Spleen (tissue), 11 donors: ENCODE data around the gene L1CAM. TPM values are rescaled to one million over a fixed set of nuclear protein-coding genes. Genes with fewer than 3 reads are reported as not detected.

Source experiments
- DNase-seq: peaks from one replicate; pipeline ENCODE4 v3.0.0-alpha.2; 2020
- H3K27ac ChIP-seq, 8 donors: fragments of 200-600 bp; sonication (generic) in 7 of 8; 1 replicate in 4 of 8; 2 replicates in 4 of 8; pipeline versions ENCODE4 v1.5.0 to v1.8.0; 2016 to 2021; ENCODE audit warnings: inconsistent platforms in 4 of 8, mild to moderate bottlenecking in 4 of 8, moderate library complexity in 1 of 8
- H3K27me3 ChIP-seq, 7 donors: fragments of 200-600 bp; sonication (generic) in 6 of 7; replicated peaks in 1 of 7; 1 replicate in 4 of 7; 2 replicates in 3 of 7; pipeline versions ENCODE4 v1.5.0 to v1.8.0; 2016 to 2021; ENCODE audit warnings: inconsistent platforms in 3 of 7, mild to moderate bottlenecking in 1 of 7
- H3K36me3 ChIP-seq, 6 donors: fragments of 200-600 bp; sonication (generic) in 5 of 6; 1 replicate in 4 of 6; 2 replicates in 2 of 6; pipeline versions ENCODE4 v1.5.0 to v1.8.0; 2016 to 2021; ENCODE audit warnings: inconsistent platforms in 2 of 6
- H3K4me1 ChIP-seq, 6 donors: fragments of 200-600 bp; sonication (generic) in 5 of 6; 1 replicate in 3 of 6; 2 replicates in 3 of 6; pipeline versions ENCODE4 v1.5.0 to v1.8.0; 2016 to 2021; ENCODE audit warnings: inconsistent platforms in 3 of 6
- H3K4me3 ChIP-seq, 8 donors: fragments of 200-600 bp; sonication (generic) in 7 of 8; 1 replicate in 4 of 8; 2 replicates in 4 of 8; pipeline versions ENCODE4 v1.5.0 to v1.8.0; 2016 to 2021; ENCODE audit warnings: inconsistent platforms in 4 of 8, mild to moderate bottlenecking in 4 of 8, moderate library complexity in 2 of 8
- H3K9me3 ChIP-seq, 8 donors: fragments of 200-600 bp; sonication (generic) in 7 of 8; 1 replicate in 4 of 8; 2 replicates in 4 of 8; pipeline versions ENCODE4 v1.5.0 to v1.8.0; 2016 to 2021; ENCODE audit warnings: inconsistent platforms in 4 of 8
- POLR2A ChIP-seq, 3 donors: fragments of 450-650 bp; IDR thresholded peaks; one replicate each; pipeline ENCODE4 v1.5.1; 2017; ENCODE audit warnings: antibody characterized with exemption in 3 of 3, mild to moderate bottlenecking in 1 of 3
- POLR2AphosphoS5 ChIP-seq, 3 donors: sonication (generic); formaldehyde crosslinking; IDR thresholded peaks; one replicate each; pipeline ENCODE4 v1.5.1; 2017; ENCODE audit warnings: antibody characterized with exemption in 3 of 3
- WGBS, 5 donors: extraction: QIAGEN DNeasy Blood & Tissue Kit in 3 of 5; methylation state at CpG; one replicate each; pipeline versions ENCODE4 v1.1.5 to v1.1.7; 2013 to 2018; 5-methylcytosine and 5-hydroxymethylcytosine counted together
- intact Hi-C: fragments of 100-400 bp; cut with DNase I; formaldehyde crosslinking; loops from one replicate; pipeline ENCODE4 v1.15.0; 2023; ENCODE audit warnings: low total_unique reads
- polyA plus RNA-seq, 3 donors: library from polyadenylated mRNA; stranded (reverse); fragments of 200-250 nt; gene quantifications; one replicate each; pipeline ENCODE4 v1.2.1, GENCODE V29; 2013
- total RNA-seq, 7 donors: library from RNA; depleted of rRNA in 3 of 7; stranded (reverse); fragments of >200 nt in 3 of 7; fragmentation: NEBNext Ultra II Directional in 4 of 7; extraction: Animal tissue kit (Norgen Biotek cat#: 25700) in 4 of 7; gene quantifications; one replicate each; pipeline versions ENCODE4 v1.1.0 to v1.2.1, GENCODE V29; 2016 to 2021
- TF ChIP-seq, protein P1 (sequence below), 11 experiments: fragments of 200-600 bp in 7 of 11; fragments of 450-650 bp in 4 of 11; sonication (generic) in 4 of 11; IDR thresholded peaks in 8 of 11; conservative IDR thresholded peaks in 3 of 11; 1 replicate in 7 of 11; 2 replicates in 4 of 11; pipeline versions ENCODE4 v1.4.0 to v1.8.0; 2016 to 2021; ENCODE audit warnings: antibody characterized with exemption in 11 of 11, inconsistent platforms in 4 of 11, mild to moderate bottlenecking in 1 of 11
- donor health status: healthy with polysubstance abuse.
- donor health status: DM: no; HTN: no; CAD: no; lungs with moderate emphysema.
- donor health status: DM: no; HTN: no; CAD: no.
- donor health status: Bipolar disorder and iron deficiency.
- donor health status: healthy.
- donor health status: DM: no; HTN: no; CAD: no.
- donor health status: DM: yes; HTN: yes; CAD: no.

L1CAM gene
- total and polyA plus RNA-seq, 10 donors: 1.2 to 5.1 (median 2.7) TPM

DNA sequence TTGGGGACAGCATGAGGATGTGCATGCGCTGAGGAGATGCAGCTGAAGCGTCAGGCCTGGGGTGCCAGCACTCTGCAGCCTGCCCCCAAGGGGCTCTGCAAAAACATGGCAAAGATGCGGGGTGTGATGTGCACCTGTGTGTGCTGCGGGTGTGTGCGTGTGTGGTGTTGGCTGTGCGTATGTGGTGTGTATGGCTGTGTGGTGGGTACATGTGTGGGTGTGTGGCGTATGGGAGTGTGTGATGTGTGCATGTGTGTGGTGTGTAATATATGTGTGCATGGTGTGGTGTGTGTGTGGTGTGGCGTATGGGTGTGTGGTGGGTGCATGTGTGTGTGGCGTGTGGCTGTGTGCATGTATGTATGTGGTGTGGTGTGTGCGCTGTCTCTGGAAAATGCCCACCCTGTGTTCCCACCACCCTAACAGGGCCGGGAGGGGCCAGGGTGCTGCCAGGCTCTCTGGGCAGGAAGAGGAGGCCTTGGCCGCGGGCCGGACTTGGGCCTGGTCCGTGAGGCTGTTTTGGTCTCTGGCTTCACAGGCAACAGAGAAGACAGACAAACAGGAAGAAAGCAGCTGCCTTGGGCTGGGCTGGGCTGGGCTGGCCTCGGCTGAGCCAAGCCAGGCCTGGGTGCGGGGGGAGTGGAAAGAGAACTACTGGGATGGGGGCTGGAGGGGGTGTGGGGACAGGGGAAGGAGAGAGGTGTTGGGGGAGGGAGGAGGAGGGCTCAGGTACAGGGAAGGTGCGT is 17.4 kb upstream of the L1CAM start:
- H3K4me1 ChIP-seq: peaks cover 12 to 70% (median 51%) of the 10 kb centered on the region in 6 donors
- TF ChIP-seq POLR2AphosphoS5 (IDR thresholded peaks at IDR 0.05) (peak in 1 of 3 donors; percentile 57), POLR2A (IDR thresholded peaks at IDR 0.05) (no peak)
- TF ChIP-seq, protein P1, sequence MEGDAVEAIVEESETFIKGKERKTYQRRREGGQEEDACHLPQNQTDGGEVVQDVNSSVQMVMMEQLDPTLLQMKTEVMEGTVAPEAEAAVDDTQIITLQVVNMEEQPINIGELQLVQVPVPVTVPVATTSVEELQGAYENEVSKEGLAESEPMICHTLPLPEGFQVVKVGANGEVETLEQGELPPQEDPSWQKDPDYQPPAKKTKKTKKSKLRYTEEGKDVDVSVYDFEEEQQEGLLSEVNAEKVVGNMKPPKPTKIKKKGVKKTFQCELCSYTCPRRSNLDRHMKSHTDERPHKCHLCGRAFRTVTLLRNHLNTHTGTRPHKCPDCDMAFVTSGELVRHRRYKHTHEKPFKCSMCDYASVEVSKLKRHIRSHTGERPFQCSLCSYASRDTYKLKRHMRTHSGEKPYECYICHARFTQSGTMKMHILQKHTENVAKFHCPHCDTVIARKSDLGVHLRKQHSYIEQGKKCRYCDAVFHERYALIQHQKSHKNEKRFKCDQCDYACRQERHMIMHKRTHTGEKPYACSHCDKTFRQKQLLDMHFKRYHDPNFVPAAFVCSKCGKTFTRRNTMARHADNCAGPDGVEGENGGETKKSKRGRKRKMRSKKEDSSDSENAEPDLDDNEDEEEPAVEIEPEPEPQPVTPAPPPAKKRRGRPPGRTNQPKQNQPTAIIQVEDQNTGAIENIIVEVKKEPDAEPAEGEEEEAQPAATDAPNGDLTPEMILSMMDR (IDR thresholded peaks at IDR 0.05 in 8 of 11, conservative IDR thresholded peaks at IDR 0.05 in 3 of 11): no peak
- 33 to 60% (median 41%) methylated on average over 15 to 18 of the region's 18 CpGs for WGBS, 5 donors
- H3K4me3 ChIP-seq: peak overlapping the region in 1 of 8 donors; percentile 25
- peak overlapping the region in 6 of 8 donors; percentile 47 to 78 (median 57) for H3K27ac ChIP-seq
- peaks cover 0 to 17% (median 2%) of the 10 kb centered on the region in 6 donors for H3K36me3 ChIP-seq
- H3K27me3 ChIP-seq: no peaks in the 10 kb centered on the region
- intact Hi-C loops: no loop called here
- peak; percentile 86 for DNase-seq
- H3K9me3 ChIP-seq: peaks cover 0 to 5% (median 0%) of the 10 kb centered on the region in 8 donors

DNA sequence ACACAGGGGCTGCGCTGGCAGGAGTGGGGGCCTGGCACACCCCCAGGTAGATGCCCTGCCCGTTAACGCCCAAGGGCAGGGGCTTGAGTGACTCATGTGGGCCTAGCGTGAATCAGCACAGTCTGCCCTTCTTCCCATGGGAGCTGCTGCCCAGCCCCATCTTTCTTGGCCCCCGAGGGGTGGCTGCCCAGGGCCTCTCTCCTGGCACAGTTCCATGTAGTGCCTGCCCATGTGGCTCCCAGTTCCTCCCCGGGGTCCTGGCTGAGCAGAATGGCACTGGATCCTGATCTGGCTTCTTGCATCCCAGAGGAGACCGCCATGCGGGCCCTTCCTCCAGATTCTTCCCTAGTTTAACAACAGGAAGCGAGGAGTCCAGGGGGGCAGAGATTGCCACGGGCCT is 16.4 kb upstream of the L1CAM start:
- Histone ChIP-seq H3K36me3 (peaks cover 0 to 7% (median 0%) of the 10 kb centered on the region in 6 donors), H3K4me1 (peaks cover 12 to 70% (median 51%) of the 10 kb centered on the region in 6 donors), H3K4me3 (no peak overlapping the region), H3K27ac (peak overlapping the region in 1 of 8 donors; percentile 7), H3K27me3 (no peaks in the 10 kb centered on the region), H3K9me3 (peaks cover 0 to 5% (median 0%) of the 10 kb centered on the region in 8 donors)
- TF ChIP-seq, protein P1 (IDR thresholded peaks at IDR 0.05 in 8 of 11, conservative IDR thresholded peaks at IDR 0.05 in 3 of 11): no peak
- TF ChIP-seq POLR2AphosphoS5 (IDR thresholded peaks at IDR 0.05): peak in 1 of 3 donors; percentile 47
- no peak for TF ChIP-seq POLR2A (IDR thresholded peaks at IDR 0.05)
- WGBS, 5 donors: 42 to 66% (median 55%) methylated on average over 7 to 10 of the region's 10 CpGs
- no peak for DNase-seq
- intact Hi-C loops: no loop called here

DNA sequence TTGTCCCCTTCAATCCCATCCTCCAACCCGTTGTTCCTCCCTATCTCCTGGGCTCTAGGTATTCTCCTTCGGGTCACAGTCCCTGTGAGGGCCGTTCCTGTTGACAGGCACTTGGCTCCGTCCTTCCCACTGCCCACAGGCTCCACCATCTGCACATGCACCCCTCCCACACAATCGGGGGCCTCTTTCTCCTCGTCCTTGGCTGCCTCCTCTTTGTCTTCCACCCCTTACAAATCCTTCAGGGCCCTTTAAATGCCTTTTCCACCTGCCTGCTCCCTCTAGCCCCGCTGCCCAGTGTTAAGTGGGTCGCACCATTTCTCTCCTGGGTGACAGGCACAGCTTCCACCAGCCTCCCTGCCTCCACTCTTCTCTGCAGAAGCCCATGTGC is 15.8 kb upstream of the L1CAM start:
- peaks cover 0 to 5% (median 0%) of the 10 kb centered on the region in 8 donors for H3K9me3 ChIP-seq
- H3K27ac ChIP-seq: peak overlapping the region in 1 of 8 donors; percentile 61
- peaks cover 0 to under 1% (median 0%) of the 10 kb centered on the region in 6 donors for H3K36me3 ChIP-seq
- H3K4me1 ChIP-seq: peaks cover 12 to 69% (median 51%) of the 10 kb centered on the region in 6 donors
- no peak overlapping the region for H3K4me3 ChIP-seq
- no peaks in the 10 kb centered on the region for H3K27me3 ChIP-seq
- TF ChIP-seq, protein P1 (IDR thresholded peaks at IDR 0.05 in 8 of 11, conservative IDR thresholded peaks at IDR 0.05 in 3 of 11): no peak
- TF ChIP-seq POLR2A (IDR thresholded peaks at IDR 0.05) (no peak), POLR2AphosphoS5 (IDR thresholded peaks at IDR 0.05) (no peak)
- DNase-seq: no peak
- intact Hi-C loops: no loop called here
- WGBS, 5 donors: 57 to 66% (median 64%) methylated on average over 8 of the region's 8 CpGs
